Activated naive CD8-positive, alpha-beta T cell treated with anti-CD3 and anti-CD28 coated beads for 36 hours (primary cell): ENCODE measurements around the gene LILRB2. TPM values are rescaled to one million over a fixed set of nuclear protein-coding genes. Genes with fewer than 3 reads are reported as not detected.
"Not testable (repeated sequence)": the region's sequence is repeated elsewhere in the genome, so short reads cannot be mapped to it uniquely, and the experiment has no call there.

Experiments
- DNase-seq: peaks from one replicate; pipeline ENCODE4 v3.0.0; 2021
- H3K27ac Mint-ChIP-seq: one replicate; pipeline ENCODE4 v1.8.0; 2022; ENCODE audit warnings: mild to moderate bottlenecking, moderate library complexity, mixed read lengths
- H3K27me3 Mint-ChIP-seq: one replicate; pipeline ENCODE4 v1.8.0; 2022; ENCODE audit warnings: mild to moderate bottlenecking, mixed read lengths
- H3K36me3 Mint-ChIP-seq: one replicate; pipeline ENCODE4 v1.8.0; 2021; ENCODE audit warnings: mild to moderate bottlenecking, mixed read lengths
- H3K4me1 Mint-ChIP-seq: one replicate; pipeline ENCODE4 v1.8.0; 2021; ENCODE audit warnings: mixed read lengths
- H3K4me3 Mint-ChIP-seq: one replicate; pipeline ENCODE4 v1.8.0; 2022; ENCODE audit warnings: mild to moderate bottlenecking, moderate library complexity, mixed read lengths
- H3K9me3 Mint-ChIP-seq: one replicate; pipeline ENCODE4 v1.8.0; 2022; ENCODE audit warnings: mixed read lengths
- total RNA-seq, 2 experiments: library from RNA; stranded (reverse); gene quantifications; one replicate each; pipeline ENCODE4 v1.2.3, GENCODE V29; 2021

Gene LILRB2
- total RNA-seq, 2 experiments from 2014 or later, result not detected

- Mint-ChIP-seq H3K4me3 (no peak within 1 kb of the TSS), H3K27me3 (peaks cover 42% of the 10 kb centered on the region), H3K9me3 (no peaks in the 10 kb centered on the region), H3K36me3 (no peaks in the 10 kb centered on the region), H3K4me1 (no peaks in the 10 kb centered on the region), H3K27ac (no peak within 1 kb of the TSS)
- DNase-seq, result no peak
Measured at GRCh38 chr19:54312436-54313377, 31.8 kb upstream of the LILRB2 start, which contains the start of gene LILRA5. Gene LILRA5 (minus strand): TSS chr19:54313166. CDS start chr19:54313019, 147 bp downstream.

- no peak for DNase-seq
- peaks cover 41% of the 10 kb centered on the region for H3K27me3 Mint-ChIP-seq
- no peaks in the 10 kb centered on the region for H3K4me1 Mint-ChIP-seq
Measured at GRCh38 chr19:54312011-54312410, 31.1 kb upstream of the LILRB2 start.

GRCh38 chr19:54311486-54311885 is 30.6 kb upstream of the LILRB2 start:
- Mint-ChIP-seq H3K9me3 (no peaks in the 10 kb centered on the region), H3K4me1 (no peaks in the 10 kb centered on the region), H3K36me3 (no peaks in the 10 kb centered on the region), H3K27ac (no peak overlapping the region), H3K27me3 (peaks cover 39% of the 10 kb centered on the region), H3K4me3 (no peak overlapping the region)
- no peak for DNase-seq

More at GRCh38 chr19:54312011-54312410, 31.1 kb upstream of the LILRB2 start:
- H3K36me3 Mint-ChIP-seq, result no peaks in the 10 kb centered on the region
- no peak overlapping the region for H3K4me3 Mint-ChIP-seq
- H3K27ac Mint-ChIP-seq, result no peak overlapping the region
- H3K9me3 Mint-ChIP-seq, result no peaks in the 10 kb centered on the region

- Mint-ChIP-seq H3K27ac (no peak overlapping the region), H3K36me3 (no peaks in the 10 kb centered on the region), H3K27me3 (peaks cover 36% of the 10 kb centered on the region), H3K9me3 (no peaks in the 10 kb centered on the region), H3K4me1 (no peaks in the 10 kb centered on the region), H3K4me3 (no peak overlapping the region)
- DNase-seq, result no peak
Measured at GRCh38 chr19:54310543-54310942, 29.6 kb upstream of the LILRB2 start.

GRCh38 chr19:54309811-54310210 is 28.9 kb upstream of the LILRB2 start:
- DNase-seq, result no peak
- Mint-ChIP-seq H3K9me3 (no peaks in the 10 kb centered on the region), H3K4me3 (no peak overlapping the region), H3K27me3 (peaks cover 36% of the 10 kb centered on the region), H3K36me3 (no peaks in the 10 kb centered on the region), H3K4me1 (peaks cover under 1% of the 10 kb centered on the region), H3K27ac (no peak overlapping the region)

- no peak for DNase-seq
- H3K9me3 Mint-ChIP-seq, result no peaks in the 10 kb centered on the region
- no peak overlapping the region for H3K27ac Mint-ChIP-seq
- no peak overlapping the region for H3K4me3 Mint-ChIP-seq
- no peaks in the 10 kb centered on the region for H3K36me3 Mint-ChIP-seq
- H3K27me3 Mint-ChIP-seq, result peaks cover 21% of the 10 kb centered on the region
- H3K4me1 Mint-ChIP-seq, result peaks cover 9% of the 10 kb centered on the region
Measured at GRCh38 chr19:54307389-54308020, 26.6 kb upstream of the LILRB2 start.

GRCh38 chr19:54305141-54305540 is 24.2 kb upstream of the LILRB2 start:
- Mint-ChIP-seq H3K36me3 (no peaks in the 10 kb centered on the region), H3K9me3 (no peaks in the 10 kb centered on the region), H3K27me3 (peaks cover 9% of the 10 kb centered on the region), H3K4me3 (no peak overlapping the region), H3K4me1 (peaks cover 9% of the 10 kb centered on the region), H3K27ac (no peak overlapping the region)
- no peak for DNase-seq

- H3K4me3 Mint-ChIP-seq, result no peak overlapping the region
- no peak for DNase-seq
- H3K4me1 Mint-ChIP-seq, result peaks cover 9% of the 10 kb centered on the region
- H3K9me3 Mint-ChIP-seq, result no peaks in the 10 kb centered on the region
- H3K36me3 Mint-ChIP-seq, result no peaks in the 10 kb centered on the region
- H3K27ac Mint-ChIP-seq, result no peak overlapping the region
- H3K27me3 Mint-ChIP-seq, result peaks cover 7% of the 10 kb centered on the region
Measured at GRCh38 chr19:54302257-54302656, 21.3 kb upstream of the LILRB2 start.

GRCh38 chr19:54299515-54299914 is 18.6 kb upstream of the LILRB2 start:
- Mint-ChIP-seq H3K4me3 (no peak overlapping the region), H3K27me3 (peaks cover 3% of the 10 kb centered on the region), H3K27ac (no peak overlapping the region), H3K4me1 (peaks cover 6% of the 10 kb centered on the region), H3K36me3 (no peaks in the 10 kb centered on the region), H3K9me3 (no peaks in the 10 kb centered on the region)
- DNase-seq, result no peak

GRCh38 chr19:54299126-54299498 is 18.2 kb upstream of the LILRB2 start:
- no peak for DNase-seq

GRCh38 chr19:54298357-54299125 is 17.6 kb upstream of the LILRB2 start:
- no peaks in the 10 kb centered on the region for H3K36me3 Mint-ChIP-seq
- DNase-seq, result no peak

More at GRCh38 chr19:54299126-54299498, 18.2 kb upstream of the LILRB2 start:
- Mint-ChIP-seq H3K9me3 (peaks cover 2% of the 10 kb centered on the region), H3K27me3 (peaks cover 7% of the 10 kb centered on the region), H3K36me3 (no peaks in the 10 kb centered on the region), H3K4me3 (no peak overlapping the region), H3K27ac (no peak overlapping the region), H3K4me1 (peaks cover 5% of the 10 kb centered on the region)

GRCh38 chr19:54297759-54298305 is 16.9 kb upstream of the LILRB2 start:
- H3K4me1 Mint-ChIP-seq, result no peaks in the 10 kb centered on the region
- H3K27me3 Mint-ChIP-seq, result peaks cover 17% of the 10 kb centered on the region
- no peak overlapping the region for H3K4me3 Mint-ChIP-seq
- no peaks in the 10 kb centered on the region for H3K36me3 Mint-ChIP-seq
- H3K27ac Mint-ChIP-seq, result no peak overlapping the region
- H3K9me3 Mint-ChIP-seq, result peaks cover 2% of the 10 kb centered on the region
- DNase-seq, result no peak

More at GRCh38 chr19:54298357-54299125, 17.6 kb upstream of the LILRB2 start:
- H3K4me1 Mint-ChIP-seq, result peaks cover under 1% of the 10 kb centered on the region
- H3K27me3 Mint-ChIP-seq, result peaks cover 12% of the 10 kb centered on the region
- H3K27ac Mint-ChIP-seq, result no peak overlapping the region
- H3K4me3 Mint-ChIP-seq, result no peak overlapping the region
- H3K9me3 Mint-ChIP-seq, result peaks cover 2% of the 10 kb centered on the region

GRCh38 chr19:54294539-54294938 is 13.6 kb upstream of the LILRB2 start:
- DNase-seq, result no peak
- Mint-ChIP-seq H3K27me3 (peaks cover 26% of the 10 kb centered on the region), H3K36me3 (no peaks in the 10 kb centered on the region), H3K27ac (no peak overlapping the region), H3K4me1 (no peaks in the 10 kb centered on the region), H3K9me3 (peaks cover 2% of the 10 kb centered on the region), H3K4me3 (no peak overlapping the region)

GRCh38 chr19:54289160-54289559 is 8.2 kb upstream of the LILRB2 start:
- not testable (repeated sequence) for DNase-seq, H3K4me1 Mint-ChIP-seq, H3K9me3 Mint-ChIP-seq, H3K27ac Mint-ChIP-seq, H3K36me3 Mint-ChIP-seq, H3K4me3 Mint-ChIP-seq
- peaks cover 20% of the 10 kb centered on the region for H3K27me3 Mint-ChIP-seq

- H3K27me3 Mint-ChIP-seq, result peaks cover 9% of the 10 kb centered on the region
- peaks cover 5% of the 10 kb centered on the region for H3K4me1 Mint-ChIP-seq
- DNase-seq, result no peak
- no peak overlapping the region for H3K4me3 Mint-ChIP-seq
- H3K27ac Mint-ChIP-seq, result no peak overlapping the region
- H3K36me3 Mint-ChIP-seq, result no peaks in the 10 kb centered on the region
- H3K9me3 Mint-ChIP-seq, result no peaks in the 10 kb centered on the region
Measured at GRCh38 chr19:54287456-54287855, 6.5 kb upstream of the LILRB2 start.
